NCI-H1436 (cell line): ENCODE measurements around the gene FFAR2.
"Not testable (repeated sequence)": the region's sequence is repeated elsewhere in the genome, so short reads cannot be mapped to it uniquely, and the experiment has no call there.

ENCODE experiments used
- DNase-seq: peaks from one replicate; lab custom pipeline; 2025; lab: John Stamatoyannopoulos, UW

Gene FFAR2

DNA sequence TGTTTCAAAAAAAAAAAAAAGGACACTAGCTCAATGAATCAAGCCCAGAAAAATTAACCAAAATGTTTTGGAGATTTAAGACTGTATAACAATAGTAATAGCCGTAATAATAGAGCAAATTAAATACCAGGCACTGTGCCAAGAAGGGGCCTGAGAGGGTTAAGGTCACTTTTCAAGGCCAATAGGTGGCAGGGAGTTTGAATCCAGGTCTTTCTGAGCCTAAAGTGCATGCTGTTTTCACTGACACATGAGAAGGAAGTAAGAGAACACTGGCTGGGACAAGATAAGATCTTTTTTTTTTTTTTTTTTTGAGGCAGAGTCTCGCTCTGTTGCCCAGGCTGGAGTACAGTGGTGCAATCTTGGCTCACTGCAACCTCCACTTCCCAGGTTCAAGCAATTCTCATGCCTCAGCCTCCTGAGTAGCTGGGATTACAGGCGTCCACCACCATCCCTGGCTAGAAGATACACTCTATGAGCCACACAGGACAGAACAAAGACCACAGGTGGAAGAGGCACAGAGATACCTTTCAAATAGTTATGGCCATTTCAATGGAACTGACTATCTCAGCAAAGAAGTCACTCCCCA lies 7.7 kb downstream of the FFAR2 start:
- DNase-seq = no peak

DNA sequence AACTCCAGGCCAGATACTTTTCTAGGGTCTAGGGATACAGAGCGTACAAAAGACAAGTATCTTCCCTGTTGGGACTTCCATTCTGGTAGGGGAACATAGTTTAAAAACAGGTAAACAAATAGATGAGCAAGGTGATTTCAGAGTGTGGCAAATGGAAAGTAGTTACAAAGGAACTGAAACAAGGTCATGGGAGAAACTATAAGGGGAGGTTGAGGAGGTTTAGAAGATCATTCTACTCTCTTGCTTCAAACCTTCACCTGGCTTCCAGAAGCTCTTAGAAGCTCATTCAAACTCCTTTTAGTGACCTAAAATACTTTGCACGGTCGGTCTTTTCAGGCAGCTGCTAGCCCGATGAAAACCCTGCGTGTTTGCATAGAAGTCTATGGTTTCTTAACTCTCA lies 9.1 kb downstream of the FFAR2 start:
- DNase-seq = no peak

DNA sequence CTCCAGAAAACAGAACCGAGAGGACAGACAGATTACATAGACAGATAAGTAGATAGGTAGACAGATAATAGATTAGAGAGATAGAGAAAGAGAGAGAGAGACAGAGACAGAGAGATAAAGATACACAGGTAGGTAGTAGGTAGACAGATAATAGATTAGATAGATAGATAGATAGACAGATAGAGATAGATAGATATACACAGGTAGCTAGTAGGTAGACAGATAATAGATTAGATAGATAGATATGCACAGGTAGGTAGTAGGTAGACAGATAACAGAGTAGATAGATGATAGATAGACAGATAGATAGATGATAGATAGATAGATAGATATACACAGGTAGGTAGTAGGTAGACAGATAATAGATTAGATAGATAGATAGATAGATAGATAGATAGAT lies 10.1 kb downstream of the FFAR2 start:
- no peak for DNase-seq

DNA sequence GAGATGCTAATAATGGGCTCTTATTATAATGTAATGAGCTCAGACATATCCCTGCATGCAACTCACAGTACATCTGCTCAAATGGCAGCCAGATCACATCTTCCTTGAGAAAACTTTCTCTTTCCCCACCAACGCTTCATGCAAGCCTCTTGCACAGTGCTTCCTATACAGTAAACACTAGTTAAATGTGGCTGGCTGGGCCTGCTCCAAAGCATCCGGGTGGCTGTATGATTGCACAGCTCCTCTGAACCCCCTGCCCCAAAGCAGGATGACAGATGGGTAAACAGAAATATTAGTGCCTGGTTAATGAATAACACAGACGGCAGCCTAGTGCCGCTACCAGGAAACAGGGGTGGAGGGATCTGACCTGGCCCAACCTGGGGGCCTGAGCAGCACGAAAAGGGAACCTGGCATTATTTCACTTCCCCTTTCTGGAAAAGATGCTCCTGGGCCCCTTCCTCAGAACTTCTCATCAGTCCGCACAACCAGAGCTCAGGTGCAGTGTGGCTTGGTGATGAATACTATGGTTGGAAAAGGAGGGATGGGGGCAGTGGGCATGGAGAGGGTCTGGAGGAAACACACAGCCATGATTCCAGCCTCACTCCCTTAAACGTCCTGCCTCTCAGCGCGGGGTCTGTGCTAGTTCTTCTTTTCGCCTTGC lies 10.8 kb downstream of the FFAR2 start:
- DNase-seq = no peak

DNA sequence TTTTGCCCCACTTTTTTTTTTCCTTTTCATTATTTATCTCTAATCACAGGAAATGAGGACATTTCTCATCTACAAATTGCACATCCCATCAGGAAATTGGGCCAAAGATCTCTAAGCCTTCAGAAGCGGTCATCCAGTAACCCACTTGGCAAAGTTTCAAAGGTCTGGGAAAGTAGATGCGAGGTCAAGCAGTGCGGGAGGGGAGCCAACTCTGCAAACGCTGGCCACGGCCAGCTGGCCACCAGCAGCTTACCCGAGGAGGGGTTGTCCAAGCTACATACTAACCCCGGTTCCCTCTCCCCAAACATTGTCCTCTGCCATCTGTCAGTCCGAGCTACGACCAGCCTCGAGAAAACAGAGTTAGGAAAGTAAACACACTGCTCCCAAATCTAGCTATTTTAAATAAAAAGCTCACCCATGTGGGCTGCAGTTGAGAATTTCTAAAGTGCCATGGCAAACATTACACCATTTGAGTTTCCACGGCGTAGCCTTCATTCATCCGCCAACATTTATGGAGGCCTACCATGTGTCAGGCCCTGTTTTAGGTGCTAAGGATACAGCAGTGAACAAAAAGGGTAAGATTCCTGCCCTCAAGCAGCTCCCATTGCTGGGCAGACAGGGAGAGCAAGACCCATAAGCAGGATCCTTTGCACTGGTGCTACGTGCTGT lies 11.5 kb downstream of the FFAR2 start:
- DNase-seq = no peak

DNA sequence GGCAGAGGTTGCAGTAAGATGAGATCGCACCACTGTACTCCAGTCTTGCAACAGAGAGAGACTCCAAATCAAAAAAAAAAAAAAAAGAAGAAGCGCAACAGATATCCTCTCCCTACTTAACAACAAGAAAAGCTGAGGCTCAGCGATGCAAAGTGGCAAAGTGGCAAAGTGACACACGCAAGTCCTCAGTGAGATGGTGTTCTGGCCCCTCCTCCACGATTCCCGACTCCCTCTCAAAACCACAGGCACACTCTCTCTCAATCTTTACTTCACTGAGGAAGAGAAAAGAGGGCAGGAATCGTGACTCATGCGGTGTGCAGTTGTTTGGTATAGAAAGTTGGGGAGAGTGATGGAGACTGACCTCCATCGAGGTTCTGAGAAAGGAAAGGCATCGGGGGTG lies 12.6 kb downstream of the FFAR2 start:
- no peak for DNase-seq

DNA sequence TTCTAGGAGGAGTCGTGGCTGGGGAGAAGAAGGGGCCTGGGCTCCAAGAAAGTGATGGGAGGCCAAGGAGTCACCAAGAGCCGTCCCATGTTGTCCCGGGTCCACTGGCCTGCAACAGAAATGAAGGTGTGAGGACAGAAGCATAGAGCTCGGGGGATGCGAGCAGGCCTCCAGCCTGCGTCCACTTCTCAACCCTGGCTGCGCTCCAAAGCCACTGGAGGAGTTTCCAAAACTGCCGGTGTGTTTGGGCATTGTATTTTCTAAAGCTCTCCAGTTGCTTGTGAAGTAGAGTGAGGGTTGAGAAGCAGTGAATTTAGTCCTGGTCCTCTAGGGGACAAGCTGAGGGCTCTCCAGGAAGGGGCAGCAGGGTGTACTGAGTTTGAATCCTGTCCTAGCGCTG lies 13.0 kb downstream of the FFAR2 start:
- no peak for DNase-seq

DNA sequence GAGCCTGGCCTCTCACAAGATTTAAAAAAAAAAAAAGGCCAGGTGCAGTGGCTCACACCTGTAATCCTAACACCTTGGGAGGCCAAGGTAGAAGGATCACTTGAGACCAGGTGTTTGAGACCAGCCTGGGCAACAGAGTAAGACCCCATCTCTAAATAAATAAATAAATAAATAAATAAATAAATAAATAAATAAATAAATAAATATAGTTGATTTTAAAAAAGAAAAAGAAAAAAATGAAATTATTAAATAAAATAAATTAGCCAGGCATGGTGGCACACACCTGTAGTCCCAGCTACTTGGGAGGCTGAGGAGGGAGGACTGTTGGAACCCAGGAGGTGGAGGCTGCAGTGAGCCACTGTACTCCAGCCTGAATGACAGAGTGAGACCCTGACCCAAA lies 13.7 kb downstream of the FFAR2 start:
- DNase-seq = not testable (repeated sequence)

DNA sequence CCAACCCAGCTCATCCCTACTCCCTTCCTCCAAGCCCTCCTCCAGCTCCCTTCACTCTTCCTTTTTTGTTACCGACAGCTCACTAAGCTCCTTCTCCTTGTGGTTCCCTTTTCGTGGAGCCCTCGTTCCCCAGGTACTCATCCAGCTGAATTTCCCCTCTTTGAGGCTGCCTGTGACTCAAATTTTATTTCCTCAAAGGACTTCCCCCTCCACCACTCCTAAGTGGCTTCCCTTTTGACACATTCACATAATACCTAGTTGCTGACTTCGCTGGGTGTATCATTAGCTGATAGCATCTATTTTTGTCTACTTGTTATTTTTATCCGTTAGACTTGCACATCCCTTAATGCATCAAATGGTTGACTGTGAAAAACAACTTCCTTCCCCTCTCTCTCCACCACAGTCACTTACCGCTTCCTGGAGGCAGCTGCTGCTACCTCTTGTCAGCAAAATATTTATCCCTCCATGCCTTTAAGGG lies 14.5 kb downstream of the FFAR2 start:
- DNase-seq = no peak

DNA sequence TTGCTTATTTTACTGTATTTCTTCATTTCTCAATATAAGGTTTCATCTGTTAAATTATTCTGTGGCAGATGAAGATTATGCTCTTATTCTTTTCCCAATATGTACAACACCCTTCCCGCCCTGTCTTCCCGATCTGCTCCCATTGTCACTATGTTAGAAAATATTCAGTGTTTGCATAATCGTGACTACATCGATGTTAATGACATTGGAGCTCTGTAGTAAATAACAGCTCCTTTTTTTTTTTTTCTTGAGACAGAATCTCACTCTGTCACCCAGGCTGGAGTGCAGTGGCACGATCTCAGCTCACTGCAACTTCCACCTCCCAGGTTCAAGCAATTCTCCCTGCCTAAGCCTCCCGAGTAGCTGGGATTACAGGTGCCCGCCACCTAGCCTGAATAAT lies 14.9 kb downstream of the FFAR2 start:
- DNase-seq = not testable (repeated sequence)

DNA sequence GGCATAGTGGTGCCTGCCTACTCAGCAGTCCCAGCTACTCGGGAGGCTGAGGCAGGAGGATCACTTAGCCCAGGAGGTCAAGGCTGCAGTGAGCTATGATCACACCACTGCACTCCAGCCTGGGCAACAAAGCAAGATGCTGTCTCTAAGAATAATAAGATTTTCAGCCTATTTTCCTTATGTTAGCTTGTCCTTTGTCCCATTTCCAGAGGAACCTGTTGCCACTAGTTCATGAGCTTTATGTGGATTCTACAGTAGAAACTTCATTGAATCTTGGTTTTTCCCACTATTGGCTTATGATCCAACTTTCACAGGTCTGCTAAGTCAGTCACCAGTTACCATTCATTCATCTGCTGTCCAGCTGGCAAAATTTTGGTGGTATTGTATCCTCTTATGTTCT lies 18.2 kb downstream of the FFAR2 start:
- no peak for DNase-seq

DNA sequence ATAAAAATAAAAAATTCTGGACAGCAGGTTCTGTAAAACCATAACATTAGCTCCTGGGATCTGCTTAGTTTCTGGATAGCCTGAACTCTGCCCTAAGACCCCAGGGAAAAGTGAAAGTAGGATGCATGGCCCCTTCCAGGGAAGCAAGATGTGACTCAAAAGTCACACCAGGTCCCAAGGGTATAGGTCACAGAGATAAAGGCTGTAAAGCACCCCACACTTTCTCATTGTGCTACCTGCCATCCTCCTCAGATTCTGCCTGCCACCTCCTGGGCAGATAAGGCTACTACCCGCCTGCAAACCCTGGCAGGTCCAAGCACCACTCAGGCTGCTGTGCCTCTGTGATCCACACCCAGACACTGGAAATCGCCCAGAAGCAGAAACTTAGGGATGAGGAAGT lies 20.6 kb downstream of the FFAR2 start:
- DNase-seq = peak; percentile 6

DNA sequence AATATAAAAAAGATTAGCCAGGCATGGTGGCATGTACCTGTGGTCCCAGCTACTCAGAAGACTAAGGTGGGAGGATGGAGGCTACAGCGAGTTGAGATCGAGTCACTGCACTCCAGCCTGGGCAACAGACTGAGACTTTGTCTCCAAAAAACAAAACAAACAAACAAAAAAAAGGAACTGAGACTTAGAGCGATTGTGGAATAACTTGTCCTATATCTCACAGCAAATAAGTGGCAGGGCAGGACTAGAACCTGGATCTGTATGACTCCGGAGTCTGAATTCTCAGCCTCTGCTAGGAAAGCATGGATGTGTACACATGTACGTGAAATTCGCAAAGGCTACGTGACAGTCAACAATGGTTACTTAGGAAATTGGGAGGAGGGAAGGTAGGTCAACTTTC lies 22.1 kb downstream of the FFAR2 start:
- DNase-seq = no peak

DNA sequence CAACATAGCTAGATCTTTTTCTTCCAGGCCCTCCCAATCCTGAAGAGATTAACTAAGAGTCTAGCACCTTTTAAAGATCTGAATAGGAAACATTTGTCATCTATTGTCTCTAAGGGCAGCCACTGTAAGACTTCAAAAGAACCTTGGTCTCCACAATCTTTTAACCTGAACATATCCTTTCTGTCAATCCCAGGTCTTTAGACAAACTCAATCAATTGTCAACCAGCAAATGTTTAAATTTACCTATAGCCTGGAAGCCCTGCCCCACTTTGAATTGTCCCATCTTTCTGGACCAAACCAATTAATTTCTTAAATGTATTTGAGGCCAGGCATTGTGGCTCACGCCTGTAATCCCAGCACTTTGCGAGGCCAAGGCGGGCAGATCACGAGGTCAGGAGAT lies 23.0 kb downstream of the FFAR2 start:
- not testable (repeated sequence) for DNase-seq

DNA sequence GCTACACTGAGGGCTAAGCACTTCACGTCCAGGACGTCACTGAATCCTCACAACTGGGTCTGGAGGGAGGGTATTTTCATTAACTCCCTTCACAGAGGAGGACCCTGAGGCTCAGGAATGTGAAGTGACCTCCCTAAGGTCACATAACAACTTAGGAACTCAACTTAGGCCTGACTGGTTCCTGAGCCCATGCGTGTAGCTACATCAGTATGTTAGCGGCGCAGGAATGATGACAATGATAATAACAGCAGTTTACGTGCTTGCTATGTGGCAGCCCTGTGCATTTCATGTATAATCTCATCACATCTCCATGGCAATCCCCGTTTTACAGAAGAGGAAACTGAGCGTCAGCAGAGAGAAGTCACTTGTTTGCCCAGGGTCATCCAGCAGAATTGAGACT lies 23.9 kb downstream of the FFAR2 start:
- DNase-seq = no peak

DNA sequence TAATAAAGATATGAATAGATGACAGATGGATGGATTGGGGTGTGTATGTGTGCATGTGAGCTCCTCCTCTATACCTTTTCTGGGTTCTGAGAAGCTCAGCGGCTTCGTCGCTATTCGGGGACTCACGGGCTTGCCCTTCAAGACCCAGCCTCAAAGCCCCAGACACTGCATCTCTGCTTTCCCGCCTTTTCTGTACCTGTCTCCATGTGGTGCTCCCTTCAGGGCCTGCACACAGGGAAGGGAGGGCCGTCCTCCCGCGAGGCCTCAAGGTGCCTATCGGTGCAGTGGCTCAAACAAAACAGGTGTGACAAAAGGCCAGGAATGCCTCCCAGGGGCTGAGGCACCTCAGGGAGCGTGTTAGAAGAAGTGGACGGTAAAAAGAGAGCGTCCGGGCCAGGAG lies 26.0 kb downstream of the FFAR2 start:
- no peak for DNase-seq

DNA sequence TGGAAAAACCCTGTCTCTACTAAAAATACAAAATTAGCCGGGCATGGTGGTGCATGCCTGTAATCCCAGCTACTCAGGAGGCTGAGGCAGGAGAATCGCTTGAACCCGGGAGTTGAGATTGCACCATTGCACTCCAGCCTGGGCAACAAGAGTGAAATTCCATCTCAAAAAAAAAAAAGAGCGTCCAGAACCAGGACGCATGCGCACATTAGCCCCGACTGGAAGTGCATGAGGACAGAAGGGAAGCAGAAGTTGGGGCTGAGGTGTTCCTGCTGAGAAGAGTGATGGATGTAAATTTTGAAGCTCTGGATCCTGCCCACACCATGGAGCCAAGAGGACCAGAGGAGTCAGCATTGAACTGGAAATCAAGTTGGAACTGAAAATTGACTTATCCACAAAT lies 26.5 kb downstream of the FFAR2 start:
- DNase-seq = not testable (repeated sequence)

DNA sequence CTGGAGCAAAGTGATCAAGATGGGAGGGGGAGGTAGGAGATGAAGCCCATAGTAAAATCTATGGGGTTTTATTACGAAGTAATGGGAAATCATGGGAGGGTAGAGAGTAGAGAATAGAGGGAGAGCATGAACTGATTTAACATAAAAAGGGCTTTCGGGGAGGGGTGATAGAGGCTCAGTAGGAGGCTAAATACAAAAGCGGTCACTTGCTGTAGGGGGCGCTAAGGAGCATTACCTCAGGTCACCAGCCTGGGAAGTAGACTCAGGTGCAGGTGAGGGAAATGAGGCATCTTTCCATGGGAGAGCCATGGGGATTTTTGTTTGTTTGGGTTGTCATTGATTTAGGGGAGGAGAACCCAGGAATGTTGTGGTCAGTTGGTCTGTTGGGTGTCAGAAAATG lies 28.1 kb downstream of the FFAR2 start:
- DNase-seq = no peak

DNA sequence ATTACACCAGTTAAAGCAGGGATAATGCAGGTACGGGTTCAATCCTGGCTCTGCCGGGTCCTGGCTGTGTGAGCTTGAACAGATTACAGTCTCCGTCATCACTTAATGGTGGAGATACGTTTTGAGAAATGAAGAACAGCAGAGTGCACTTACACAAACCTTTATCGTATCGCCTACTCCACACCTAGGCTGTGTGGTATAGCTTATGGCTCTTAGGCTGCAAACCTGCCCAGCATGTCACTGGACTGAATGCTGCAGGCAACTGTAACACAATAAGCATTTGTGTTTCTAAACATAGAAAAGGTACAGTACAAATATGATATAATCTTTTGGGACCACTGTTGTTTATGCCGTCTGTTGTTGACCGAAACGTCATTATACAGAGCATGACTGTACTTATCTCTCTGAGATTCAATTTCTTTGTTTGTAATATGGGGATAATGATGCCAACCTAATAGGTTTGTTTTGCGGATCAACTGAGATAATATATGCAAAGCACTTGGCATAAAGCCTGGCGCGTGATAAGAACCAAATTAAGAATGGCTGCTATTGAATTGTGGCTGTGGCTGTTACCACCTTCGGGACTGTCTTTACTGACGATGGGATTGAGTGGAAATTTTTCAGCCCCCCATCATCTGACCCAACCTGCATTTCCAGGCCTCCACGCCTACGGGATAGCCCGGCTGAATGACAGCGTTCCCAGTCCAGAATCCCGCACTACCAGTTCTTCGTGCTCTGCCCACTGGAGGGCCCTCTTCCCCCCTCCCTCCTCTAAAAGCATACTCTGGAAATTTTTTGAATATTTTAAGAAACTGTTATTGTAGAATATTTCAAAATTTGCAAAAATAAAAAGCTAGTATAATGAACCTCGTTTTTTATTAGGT lies 31.0 kb downstream of the FFAR2 start:
- DNase-seq = peak; percentile 64

DNA sequence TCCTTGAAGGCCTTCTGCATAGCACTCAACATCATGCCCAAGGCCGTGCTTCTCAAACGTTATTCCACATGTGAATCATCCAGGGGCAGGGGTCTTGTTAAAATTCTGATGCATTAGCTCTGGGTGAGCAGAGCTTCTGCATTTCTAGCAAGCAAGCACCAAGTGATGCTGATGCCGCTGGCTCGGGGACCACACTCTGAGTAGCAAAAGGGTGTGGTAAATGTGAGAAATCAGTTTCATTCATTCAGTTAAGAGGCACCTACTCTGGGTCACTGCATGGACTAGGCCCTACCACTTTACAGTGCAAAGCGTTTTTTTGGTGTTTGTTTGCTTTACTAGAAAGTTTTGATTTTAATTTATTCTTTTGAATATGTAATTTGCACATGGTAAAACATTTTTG lies 35.0 kb downstream of the FFAR2 start:
- DNase-seq = no peak

DNA sequence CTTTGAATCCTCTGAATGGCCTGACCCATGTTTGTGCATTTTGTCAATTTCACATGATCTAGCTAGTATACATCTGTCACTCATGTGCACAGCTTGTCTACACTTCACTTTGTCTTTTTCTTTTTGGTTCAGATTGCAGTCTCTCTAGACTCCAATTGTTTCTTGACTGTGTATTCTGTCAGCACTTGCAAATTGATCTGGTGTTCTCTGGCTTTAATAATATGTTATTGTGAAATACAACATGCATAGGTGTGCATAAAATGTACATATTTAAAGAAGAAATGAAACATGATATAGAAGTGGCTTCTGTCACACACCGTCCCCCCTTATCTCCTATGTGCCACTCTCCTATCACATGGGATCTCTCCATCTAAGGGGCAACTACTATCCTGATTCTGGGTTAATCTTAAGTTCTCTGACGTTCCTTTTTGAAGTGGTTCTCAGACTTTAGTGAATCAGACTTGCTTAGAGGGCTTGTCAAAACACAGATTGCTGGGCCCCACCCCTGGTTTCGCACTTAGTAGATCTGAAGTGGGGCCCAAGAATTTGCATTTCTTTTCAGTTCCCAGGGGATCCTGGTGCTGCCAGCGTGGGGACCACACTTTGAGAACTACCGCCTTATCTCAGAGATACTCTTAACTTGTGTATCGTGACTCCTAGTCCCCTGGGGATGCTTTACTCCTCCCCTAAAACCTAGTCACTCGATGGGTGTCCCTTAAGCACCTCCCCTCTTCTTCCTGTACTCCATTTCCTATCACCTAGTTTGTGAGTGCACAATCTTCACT lies 36.4 kb downstream of the FFAR2 start:
- DNase-seq = no peak

DNA sequence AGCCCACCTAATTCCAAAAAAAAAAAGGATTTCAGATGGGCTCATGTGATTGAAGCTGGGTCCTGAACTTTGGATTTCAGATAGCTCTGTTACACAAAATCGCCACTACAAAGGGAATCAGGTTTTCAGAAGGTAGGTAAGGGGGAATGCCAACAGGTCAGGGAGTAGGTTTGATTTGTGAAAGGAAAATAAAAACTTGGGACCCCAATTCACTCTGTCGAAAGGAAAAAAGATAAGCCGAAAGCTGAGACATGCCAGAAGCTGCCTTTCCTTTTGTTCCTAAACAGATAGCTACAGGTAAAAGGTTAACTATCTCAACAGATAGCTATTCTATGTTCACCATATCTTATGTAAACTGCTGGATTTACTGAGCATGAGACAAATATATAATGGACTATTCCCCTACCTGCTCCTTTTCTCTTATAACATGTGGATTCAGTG lies 38.2 kb downstream of the FFAR2 start:
- no peak for DNase-seq
